ENCODE data around the gene SP7.

GRCh38 chr12:53345486-53346188 lies 9.5 kb upstream of the SP7 start:
- TF ChIP-seq CTCF (conservative IDR thresholded peaks at IDR 0.05 in 1 of 2, IDR thresholded peaks at IDR 0.05 in 1 of 2; ENCODE audit: extremely low read depth in 1 of 2, insufficient read depth in 1 of 2, low read depth in 1 of 2, low read length in 2 of 2) (no peak), EZH2 (IDR thresholded peaks at IDR 0.05; ENCODE audit: borderline replicate concordance, low read length) (no peak)

Measured in mammary epithelial cell (primary cell).